ENCODE results near the gene KRT23. TPM values are rescaled to one million over a fixed set of nuclear protein-coding genes. Genes with fewer than 3 reads are reported as not detected.

Gene KRT23
- total RNA-seq, 1 experiment from 2014 or later, result not detected

DNA sequence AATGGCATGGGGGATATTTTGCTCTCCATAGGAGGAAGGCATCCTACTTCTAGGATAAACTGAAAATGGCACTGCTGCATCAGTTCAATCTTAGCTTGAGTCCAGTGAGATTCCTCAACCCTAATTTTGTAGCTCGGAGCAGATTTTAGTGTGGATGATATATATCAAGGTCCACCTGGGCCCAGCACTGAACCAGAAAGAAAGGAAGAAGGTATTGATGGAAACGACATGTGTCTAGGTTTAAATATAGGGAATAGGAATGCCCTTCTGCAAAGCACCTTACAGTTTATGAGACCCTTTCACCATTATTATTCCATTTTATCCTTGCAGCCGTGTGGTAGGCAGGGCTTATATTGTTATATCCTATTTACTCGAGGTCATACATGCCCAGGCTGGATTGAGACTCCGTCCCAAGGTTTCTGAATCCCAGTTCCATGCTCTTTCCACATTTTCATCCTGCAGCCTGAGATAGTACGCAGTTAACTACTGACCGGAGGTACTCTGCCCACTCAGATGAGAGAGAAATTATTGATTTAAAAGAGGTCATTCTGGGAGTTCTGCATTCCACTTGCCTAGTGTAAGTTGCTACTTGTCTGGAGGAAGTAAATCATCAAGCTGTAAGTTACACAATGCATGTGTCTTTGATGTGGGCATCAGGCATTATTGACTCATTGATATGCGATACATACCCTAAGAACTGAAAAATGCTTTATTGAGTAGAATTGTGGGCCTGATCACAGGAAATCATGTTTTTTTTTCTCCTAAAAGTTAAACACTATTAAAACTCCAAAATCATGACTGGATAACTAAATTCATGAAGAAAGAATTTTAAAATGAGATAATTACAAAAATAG lies 19.2 kb upstream of the KRT23 start:
- Histone ChIP-seq H4K8ac (replicated peaks; ENCODE audit: insufficient read length, low read depth, low read length) (no peak overlapping the region), H2BK120ac (ENCODE audit: low read depth, low read length, poor library complexity, severe bottlenecking) (no peak overlapping the region), H3K56ac (ENCODE audit: insufficient read length, low read depth, low read length) (no peak overlapping the region), H3K9me3 (ENCODE audit: control insufficient read depth, low read depth, low read length) (no peaks in the 10 kb centered on the region), H2BK5ac (ENCODE audit: insufficient read length, low read length) (no peak overlapping the region), H3K23ac (ENCODE audit: insufficient read length, low read depth, low read length) (no peak overlapping the region), H3K79me1 (ENCODE audit: insufficient read depth, low read depth, low read length, poor library complexity, severe bottlenecking) (no peaks in the 10 kb centered on the region), H4K20me1 (ENCODE audit: control insufficient read depth, insufficient read depth, insufficient read length) (no peaks in the 10 kb centered on the region), H4K5ac (ENCODE audit: insufficient read length, low read depth, low read length) (no peak overlapping the region), H3K9ac (ENCODE audit: extremely low read depth, insufficient read length, low read length) (no peak overlapping the region), H3K23me2 (ENCODE audit: insufficient read length, low read depth, low read length, poor library complexity, severe bottlenecking) (no peaks in the 10 kb centered on the region), H3T11ph (ENCODE audit: low read length) (no peak overlapping the region), H3K4ac (ENCODE audit: low read depth, low read length) (no peak overlapping the region), H3K14ac (ENCODE audit: insufficient read depth, low read length) (no peak overlapping the region), H2BK20ac (ENCODE audit: low read depth, low read length, poor library complexity, severe bottlenecking) (no peak overlapping the region), H3K79me2 (ENCODE audit: insufficient read depth, low read length) (no peaks in the 10 kb centered on the region), H3K4me1 (ENCODE audit: insufficient read depth, low read length) (peaks cover 9% of the 10 kb centered on the region; the same call in 1 of the 2 replicates), H2BK12ac (ENCODE audit: insufficient read length, low read depth, low read length) (no peak overlapping the region), H2AK5ac (ENCODE audit: insufficient read length, low read length) (no peak overlapping the region), H4K91ac (ENCODE audit: insufficient read length, low read depth, low read length) (no peak overlapping the region), H3K27me3 (ENCODE audit: insufficient read depth, low read length) (no peaks in the 10 kb centered on the region), H3K4me2 (ENCODE audit: insufficient read depth, insufficient read length, low read length) (no peak overlapping the region), H2BK15ac (ENCODE audit: low read depth, low read length) (no peak overlapping the region), H2AFZ (ENCODE audit: low read length) (no peak overlapping the region), H3K27ac (ENCODE audit: insufficient read length, low read depth, low read length) (no peak overlapping the region), H3K18ac (ENCODE audit: insufficient read length, low read depth, low read length) (no peak overlapping the region)
- Mint-ChIP-seq H3K27me3 (ENCODE audit: low read depth) (no peaks in the 10 kb centered on the region; the same call in 1 of the 2 replicates), H3K4me3 (no peak overlapping the region), H3K27ac (no peak overlapping the region; a peak in 1 of 7 replicates), H3K9me3 (no peaks in the 10 kb centered on the region), H3K4me1 (peaks cover 27 to 32% of the 10 kb centered on the region in 2 experiments), H3K36me3 (ENCODE audit: insufficient read depth in 1 of 3, low read depth in 3 of 3) (no peaks in the 10 kb centered on the region)
- TF ChIP-seq, protein P1, sequence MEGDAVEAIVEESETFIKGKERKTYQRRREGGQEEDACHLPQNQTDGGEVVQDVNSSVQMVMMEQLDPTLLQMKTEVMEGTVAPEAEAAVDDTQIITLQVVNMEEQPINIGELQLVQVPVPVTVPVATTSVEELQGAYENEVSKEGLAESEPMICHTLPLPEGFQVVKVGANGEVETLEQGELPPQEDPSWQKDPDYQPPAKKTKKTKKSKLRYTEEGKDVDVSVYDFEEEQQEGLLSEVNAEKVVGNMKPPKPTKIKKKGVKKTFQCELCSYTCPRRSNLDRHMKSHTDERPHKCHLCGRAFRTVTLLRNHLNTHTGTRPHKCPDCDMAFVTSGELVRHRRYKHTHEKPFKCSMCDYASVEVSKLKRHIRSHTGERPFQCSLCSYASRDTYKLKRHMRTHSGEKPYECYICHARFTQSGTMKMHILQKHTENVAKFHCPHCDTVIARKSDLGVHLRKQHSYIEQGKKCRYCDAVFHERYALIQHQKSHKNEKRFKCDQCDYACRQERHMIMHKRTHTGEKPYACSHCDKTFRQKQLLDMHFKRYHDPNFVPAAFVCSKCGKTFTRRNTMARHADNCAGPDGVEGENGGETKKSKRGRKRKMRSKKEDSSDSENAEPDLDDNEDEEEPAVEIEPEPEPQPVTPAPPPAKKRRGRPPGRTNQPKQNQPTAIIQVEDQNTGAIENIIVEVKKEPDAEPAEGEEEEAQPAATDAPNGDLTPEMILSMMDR (conservative IDR thresholded peaks at IDR 0.05), result no peak
- DNase-seq, result no peak
- no CpG with 5 or more reads among the region's 8 CpGs for WGBS (ENCODE audit: extremely low coverage, insufficient read length, low lambda C conversion rate)

Measured in H9 (cell line).